Stimulated activated CD8-positive, alpha-beta memory T cell treated with anti-CD3 and anti-CD28 coated beads, Interleukin-4, amount 100 ng/mL, for 1 hour (primary cell): ENCODE results near the gene NRDE2.

Experiments
- DNase-seq, 2 donors: peaks; one replicate each; pipeline ENCODE4 v3.0.0-alpha.2; 2020; ENCODE audit warnings: low read depth in 2 of 2, low spot score in 1 of 2

Gene NRDE2, protein sequence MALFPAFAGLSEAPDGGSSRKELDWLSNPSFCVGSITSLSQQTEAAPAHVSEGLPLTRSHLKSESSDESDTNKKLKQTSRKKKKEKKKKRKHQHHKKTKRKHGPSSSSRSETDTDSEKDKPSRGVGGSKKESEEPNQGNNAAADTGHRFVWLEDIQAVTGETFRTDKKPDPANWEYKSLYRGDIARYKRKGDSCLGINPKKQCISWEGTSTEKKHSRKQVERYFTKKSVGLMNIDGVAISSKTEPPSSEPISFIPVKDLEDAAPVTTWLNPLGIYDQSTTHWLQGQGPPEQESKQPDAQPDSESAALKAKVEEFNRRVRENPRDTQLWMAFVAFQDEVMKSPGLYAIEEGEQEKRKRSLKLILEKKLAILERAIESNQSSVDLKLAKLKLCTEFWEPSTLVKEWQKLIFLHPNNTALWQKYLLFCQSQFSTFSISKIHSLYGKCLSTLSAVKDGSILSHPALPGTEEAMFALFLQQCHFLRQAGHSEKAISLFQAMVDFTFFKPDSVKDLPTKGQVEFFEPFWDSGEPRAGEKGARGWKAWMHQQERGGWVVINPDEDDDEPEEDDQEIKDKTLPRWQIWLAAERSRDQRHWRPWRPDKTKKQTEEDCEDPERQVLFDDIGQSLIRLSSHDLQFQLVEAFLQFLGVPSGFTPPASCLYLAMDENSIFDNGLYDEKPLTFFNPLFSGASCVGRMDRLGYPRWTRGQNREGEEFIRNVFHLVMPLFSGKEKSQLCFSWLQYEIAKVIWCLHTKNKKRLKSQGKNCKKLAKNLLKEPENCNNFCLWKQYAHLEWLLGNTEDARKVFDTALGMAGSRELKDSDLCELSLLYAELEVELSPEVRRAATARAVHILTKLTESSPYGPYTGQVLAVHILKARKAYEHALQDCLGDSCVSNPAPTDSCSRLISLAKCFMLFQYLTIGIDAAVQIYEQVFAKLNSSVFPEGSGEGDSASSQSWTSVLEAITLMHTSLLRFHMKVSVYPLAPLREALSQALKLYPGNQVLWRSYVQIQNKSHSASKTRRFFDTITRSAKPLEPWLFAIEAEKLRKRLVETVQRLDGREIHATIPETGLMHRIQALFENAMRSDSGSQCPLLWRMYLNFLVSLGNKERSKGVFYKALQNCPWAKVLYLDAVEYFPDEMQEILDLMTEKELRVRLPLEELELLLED

DNA sequence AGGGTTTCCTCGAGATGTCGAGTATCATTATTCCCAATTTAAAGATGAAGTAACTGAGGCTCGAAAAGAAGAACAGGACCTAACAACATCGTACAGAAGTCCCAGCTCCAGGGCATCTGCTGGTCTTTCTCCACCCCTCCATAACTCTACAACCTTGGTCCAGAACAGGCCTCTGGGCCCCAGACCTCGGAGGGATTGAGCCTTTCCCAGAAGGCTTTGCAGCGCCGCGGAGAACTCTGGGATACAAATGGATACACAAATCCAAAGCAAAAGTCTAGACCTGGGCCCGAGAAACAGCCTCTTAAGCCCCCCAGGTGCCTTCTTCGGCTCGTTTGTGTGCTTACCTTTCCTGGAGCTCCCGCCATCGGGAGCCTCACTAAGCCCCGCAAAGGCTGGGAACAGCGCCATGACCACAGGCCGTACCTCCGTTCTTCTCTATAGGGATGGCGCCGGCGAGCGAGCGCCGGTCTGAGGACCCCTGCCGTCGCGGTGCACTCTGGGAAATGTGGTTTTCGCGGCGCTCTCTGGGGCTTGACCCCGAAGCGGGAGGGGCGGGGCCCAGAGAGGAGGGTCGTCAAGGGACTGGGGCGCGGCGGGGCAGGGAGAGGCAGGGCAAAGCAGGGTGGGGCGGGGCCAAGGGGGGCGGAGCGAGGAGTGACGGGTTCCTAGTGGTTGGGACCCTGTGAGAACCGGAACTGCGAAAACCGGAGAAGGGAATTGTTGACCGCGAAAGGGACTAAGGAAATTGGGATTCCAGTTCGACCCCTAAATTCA, at the start of gene NRDE2:
TSS of gene NRDE2 (minus strand) at position 445 of the 774 bp plus-strand sequence. CDS start at position 408, 37 bp downstream.
- peak; percentile 86 to 89 for DNase-seq

DNA sequence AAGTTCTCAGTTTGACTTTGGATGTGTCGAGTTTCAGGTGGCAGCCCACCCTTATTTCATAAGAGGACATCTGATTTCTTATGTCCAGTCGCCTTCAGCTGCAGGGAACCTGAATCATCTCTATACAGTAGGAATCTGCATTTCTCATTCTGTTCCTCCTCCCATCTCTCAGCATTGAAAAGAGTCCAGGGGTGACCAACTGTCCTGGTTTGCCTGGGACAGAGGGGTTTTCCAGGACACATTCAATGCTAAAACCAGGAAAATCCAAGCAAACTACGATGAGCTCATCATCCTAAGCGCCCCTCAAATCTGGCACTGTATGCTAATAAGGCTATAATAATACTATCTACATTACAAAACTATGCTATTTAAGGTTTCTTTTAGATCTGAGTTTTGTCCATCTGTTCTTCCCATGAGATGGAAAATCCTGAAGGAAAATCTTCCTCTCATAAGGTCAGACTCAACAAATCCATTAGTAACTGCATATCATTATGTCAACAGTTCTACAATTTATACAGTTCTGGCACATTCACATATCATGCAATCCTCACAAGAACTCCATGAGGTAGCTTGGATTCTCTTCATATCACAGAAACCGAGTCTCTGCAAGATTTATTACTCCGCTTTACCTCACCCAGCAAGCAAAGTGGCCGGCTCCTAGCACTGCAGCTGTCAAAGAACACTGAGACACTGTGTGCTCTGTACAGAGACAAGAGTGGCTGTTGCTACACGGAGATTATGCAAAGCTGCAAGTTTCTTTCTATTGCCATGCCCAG, 49.5 kb upstream of the NRDE2 start:
- no peak for DNase-seq

DNA sequence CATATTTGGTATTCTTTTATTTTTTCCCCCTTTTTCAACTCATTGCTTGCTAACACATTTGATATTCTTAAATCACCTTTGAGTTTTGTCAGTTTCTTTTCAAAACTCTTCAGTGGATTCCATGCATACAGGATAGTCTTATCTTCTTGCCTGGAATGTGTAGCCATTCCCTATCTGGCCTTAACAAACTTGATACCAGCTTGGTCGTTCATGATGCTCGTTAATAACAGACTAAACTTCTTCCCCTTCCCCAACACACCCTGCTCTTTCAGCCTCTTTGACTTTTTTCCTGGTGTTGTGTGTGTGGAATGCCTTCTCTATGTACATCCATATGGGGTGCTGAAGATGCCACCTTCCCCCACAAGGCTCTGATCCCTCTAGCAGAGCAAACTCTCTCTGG, 47.4 kb upstream of the NRDE2 start:
- no peak for DNase-seq

DNA sequence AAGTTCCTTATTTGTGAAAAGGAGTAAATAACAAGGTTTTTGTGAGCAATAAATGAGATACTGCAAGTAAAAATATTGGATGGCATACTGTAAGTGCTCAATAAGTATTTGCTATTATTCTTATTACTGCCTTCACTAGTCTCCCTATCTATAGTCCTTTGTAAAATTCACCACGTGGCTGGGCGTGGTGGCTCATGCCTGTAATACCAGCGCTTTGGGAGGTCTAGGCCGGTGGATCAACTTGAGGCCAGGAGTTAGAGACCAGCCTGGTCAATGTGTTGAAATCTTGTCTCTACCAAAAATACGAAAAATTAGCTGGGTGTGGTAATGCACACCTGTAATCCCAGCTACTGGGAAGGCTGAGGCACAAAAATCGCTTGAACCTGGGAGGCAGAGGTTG, 46.5 kb upstream of the NRDE2 start:
- no peak for DNase-seq

DNA sequence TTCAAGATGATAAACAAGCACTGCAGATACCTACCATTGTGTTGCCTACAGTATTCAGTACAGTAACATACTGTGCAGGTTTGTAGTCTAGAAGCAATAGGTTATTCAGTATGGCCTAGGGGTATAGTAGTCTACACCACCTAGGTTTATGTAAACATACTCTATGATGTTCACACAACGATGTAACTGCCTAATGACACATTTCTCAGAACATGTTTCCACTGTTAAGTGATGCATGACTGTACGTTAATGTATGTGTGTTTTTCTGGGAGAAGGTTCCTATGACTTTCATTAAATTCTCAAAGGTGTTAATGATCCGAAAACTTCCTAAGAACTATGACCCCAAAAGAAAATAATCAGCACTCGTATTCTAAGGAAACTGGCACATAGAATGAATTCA, 44.2 kb upstream of the NRDE2 start:
- no peak for DNase-seq

DNA sequence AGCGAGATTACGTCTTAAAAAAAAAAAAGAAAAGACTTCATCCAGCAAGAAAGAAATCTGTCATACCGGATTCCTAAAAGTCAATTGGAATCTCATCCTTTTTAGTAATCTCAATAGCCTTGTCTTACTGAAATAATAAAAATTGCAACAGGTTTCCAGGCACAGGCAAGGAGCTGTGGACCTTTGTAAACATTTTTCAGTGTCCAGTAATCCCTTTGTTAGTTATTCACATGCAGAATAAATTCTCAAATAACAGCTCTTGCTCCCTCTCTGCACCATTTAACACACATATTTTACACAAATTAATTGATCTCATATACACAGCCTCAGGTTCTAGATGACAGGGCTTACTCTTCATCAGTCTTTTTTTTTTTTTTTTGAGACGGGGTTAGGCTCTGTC, 43.1 kb upstream of the NRDE2 start:
- DNase-seq = no peak

DNA sequence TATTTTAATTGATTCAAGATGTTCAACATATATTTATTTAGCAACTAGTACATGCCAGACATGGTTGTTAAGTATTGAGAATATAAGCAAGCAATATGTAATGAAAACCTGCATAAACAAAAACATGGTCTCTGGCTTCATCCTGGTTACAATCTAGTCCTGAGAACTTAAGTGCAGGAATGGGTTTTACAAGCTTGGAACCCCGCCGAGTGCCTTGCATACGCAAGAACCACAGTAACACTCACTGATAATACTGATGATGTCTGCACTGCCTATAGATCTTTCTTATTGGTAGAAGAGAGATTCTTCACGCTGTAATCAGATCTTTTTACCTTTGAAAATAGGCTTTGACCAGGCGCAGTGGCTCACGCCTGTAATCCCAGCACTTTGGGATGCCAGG, 42.1 kb upstream of the NRDE2 start:
- DNase-seq = no peak

DNA sequence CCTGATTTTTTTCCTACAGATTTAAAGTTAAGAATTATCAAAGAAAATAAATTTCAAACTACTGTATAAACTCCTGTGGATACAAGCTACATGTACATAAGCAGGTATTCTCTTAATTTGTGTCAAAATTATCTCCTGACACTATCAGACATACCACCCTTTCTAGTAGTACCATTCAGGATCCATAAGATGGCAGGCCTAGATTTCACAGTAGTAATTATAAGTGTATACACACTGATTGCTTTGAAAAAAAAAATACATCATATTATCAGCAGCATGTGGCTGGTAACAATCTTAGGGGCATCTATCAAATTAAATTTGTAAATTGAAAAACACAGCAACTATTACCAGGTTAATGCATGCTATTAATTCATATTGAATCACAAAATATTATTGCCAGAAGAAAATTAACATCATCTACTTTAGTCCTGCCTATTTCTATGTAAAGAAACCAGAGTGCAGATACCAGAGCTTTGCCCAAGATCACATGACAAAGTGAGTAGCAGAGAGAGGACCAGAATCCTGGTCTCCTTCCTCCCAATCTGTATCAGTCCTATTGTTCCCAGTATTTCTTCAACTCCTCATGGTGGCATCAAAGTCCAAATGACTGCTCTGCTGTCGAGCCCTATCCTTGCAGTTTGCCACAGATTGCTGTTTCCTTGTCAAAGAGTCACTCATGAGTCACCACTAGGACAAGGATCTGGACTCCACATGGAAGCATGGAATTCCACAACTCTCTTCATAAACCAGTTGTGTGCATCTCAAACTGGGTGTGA, 37.4 kb upstream of the NRDE2 start:
- DNase-seq = no peak

DNA sequence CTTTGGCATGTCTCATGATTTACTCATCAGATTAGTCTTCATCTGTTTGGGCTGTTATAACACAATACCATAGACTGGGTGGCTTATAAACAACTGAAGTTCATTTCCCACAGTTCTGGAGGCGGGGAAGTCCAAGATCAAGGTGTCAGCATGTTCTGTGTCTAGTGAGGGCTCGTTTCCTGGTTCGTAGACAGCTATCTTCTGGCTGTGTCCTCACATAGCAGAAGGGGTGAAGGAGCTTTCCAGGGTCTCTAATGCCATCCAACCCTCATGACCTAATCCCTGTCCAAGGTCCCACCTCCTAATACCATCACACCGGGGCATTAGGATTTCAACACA, 30.8 kb upstream of the NRDE2 start:
- DNase-seq = no peak

DNA sequence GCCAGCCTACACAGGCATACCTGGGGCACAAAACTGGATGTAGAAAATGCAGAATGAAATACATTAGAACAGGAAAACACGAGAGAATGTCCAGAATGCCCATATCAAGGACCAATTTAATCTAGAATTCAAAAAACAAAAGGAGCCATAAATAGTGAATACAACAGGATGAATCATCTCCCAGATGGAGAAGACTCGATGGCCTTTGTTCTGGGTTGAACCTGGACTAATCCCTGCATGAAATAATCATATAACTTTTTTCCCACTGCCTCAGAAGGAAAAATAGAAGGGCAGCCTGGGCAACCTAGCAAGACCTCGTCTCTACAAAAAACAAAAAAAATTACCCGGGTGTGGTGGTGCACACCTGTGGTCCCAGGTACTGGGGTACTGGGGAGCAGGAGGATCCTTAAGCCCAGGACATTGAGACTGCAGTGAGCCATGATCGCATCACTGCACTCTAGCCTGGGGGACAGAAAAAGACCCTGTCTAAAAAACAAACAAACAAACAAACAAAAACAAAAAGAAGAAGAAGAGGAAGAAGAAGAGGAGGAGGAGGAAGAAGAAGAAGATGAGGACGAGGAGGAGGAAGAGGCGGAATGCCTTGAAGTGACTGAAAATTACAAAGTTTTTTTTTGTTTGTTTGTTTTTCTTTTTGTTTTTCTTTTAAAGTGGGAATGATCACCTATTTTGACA, 30.3 kb upstream of the NRDE2 start:
- no peak for DNase-seq

DNA sequence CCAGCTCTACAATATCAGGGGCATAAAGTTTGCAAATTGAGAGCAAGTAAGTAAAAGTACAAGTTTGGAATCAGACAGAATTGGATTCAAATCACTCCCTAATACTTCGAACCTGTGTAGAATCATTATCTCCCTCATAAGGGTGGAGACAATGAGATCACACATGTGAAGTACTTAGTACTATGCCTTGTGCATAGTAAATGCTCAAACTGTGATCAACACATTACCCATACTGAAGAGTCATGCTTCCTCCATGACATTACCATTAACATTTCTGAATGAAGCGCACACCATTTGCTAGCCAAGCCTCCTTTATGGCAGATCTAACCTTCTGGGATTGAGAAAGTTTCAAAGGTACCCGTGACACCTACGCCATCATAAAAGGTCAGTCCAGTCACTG, 26.6 kb upstream of the NRDE2 start:
- no peak for DNase-seq

DNA sequence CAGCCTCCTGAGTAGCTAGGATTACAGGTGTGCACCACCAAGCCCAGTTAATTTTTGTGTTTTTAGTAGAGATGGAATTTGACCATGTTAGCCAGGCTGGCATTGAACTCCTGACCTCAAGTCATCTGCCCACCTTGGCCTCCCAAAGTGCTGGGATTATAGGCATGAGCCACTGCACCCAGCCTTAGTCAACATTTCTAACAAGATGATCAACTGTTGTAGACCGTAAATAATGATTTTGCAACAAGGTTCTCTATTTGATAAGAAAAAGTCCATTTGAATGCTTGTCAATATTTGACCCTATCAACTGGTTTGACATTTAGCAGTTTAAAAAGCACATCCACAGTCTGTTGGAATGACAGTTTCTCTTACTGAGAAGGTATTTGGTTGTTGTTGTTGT, 25.2 kb upstream of the NRDE2 start:
- DNase-seq = no peak

DNA sequence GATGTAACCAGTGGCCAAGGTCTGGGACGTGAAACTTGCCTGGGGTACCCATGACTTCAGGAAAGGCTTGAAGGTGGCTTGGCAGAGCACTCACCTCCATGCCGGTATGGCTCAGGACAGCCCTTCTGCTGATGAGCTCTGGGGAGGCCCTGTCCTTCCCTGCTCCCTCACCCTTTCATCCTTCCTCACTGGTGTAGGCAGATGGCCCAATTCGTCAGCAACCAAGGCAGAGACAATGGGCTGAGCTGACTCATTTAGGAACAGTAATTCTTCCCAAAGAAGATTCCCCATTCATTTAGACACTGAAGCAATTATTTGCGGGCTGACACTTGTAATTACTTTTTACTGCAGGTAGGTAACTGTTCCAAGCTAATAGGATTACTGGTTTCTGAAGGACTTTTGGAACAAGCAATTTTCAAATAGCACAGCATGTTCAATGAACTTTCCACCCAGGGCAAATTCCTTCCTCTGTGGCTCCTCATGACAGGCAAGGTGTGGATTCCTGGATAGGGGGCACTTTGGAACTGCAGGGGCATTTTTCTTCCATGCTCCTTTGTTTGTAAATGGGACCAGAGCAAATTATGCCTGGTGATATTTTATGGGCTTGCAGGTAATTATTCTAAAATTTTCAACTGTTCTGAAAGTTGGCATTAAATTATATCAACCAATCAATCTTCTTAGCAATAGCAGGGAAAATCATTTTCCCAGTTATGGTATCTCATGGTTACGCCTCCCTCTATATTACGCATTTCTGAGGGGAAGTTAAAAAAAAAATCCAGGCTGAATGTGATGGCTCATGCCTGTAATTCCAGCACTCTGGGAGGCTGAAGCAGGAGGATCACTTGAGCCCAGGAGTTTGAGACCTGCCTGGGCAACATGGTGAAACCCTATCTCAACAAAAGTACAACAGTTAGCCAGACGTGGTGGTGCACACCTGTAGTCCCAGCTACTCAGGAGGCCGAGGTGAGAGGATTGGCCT, 24.1 kb upstream of the NRDE2 start:
- DNase-seq = no peak

DNA sequence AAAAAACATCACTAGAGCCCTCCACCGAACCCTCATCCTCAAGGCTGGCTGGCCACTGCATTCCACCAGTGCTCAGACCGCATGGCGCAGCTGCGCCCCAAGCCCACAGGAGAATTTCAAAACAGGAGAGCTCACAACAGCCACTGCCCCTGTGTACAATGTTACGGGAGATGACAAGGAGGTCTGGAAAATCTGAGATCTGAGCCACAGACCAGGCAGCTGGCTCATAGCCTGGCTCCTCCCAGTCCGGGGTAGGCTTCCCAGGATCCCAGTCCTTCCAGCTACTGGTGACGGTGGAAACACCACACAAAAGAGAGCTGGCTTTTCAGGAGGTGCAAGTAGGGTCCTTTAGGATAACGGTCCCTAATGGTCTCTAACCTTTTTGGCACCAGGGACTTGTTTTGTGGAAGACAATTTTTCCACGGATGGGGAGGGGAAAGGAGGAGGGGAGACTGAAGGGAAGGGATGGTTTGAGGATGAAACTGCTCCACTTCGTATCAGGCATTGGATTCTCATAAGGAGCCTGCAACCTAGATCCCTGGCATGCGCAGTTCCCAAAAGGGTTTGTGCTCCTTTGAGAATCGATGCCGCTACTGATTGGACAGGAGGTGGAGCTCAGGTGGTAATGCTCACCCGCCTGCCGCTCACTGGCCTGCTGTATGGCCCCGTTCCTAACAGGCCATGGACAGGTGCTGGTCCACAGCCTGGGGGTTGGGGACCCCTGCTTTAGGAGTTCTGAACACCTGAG, 23.0 kb upstream of the NRDE2 start:
- no peak for DNase-seq

DNA sequence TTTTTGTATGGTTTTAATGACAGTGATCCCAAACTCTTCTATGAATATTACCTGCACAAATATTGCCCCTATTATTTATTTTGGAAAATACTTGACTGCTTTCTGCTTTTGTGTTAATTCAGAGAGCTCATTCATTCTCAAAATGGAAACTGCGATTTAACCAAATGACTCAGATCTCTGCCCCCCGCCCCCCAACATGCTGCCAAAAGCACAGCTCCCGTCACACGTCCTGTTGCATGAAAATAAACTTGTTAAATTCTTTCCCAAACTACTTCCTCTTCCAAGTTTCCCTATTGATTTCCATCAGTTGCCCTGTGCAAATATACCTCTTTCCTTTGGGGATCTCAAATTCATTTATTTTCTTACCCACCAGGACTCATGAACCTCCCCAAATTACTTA, 18.0 kb upstream of the NRDE2 start:
- DNase-seq = no peak

DNA sequence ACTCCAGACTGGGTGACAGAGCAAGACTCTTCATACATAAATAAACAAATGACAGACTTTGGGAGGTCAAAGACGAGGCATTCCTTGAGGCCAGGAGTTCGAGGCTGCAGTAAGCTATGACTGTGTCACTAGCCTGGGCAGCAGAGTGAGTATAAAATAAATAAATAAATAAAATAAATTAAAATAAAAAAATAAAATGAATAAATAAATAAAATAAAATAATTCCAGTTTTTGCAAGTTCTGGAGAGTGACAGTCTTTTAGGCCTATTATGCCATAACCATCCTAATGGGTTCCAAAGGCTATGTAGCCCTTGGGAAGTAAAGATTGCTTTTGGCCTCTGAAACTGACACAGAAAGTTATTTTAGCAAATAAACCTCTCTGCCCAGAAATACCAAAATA, 16.5 kb upstream of the NRDE2 start:
- no peak for DNase-seq

DNA sequence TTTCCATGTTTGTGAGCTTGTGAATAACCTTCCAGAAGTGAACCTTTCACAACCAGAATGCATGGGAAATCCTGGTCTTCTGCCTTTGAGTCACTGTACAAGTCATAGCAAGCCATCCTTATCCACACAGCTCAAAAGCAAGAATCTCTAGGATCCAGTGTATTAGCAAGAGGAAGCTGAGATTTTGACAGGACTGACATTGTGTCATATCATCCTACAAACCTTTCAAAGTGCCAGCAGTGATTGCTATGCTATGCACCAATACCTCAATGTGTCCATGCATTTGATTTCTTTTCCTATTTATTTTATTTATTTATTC, 13.5 kb upstream of the NRDE2 start:
- DNase-seq = no peak
